ENCODE results near the gene BCAS1. TPM values are rescaled to one million over a fixed set of nuclear protein-coding genes. Genes with fewer than 3 reads are reported as not detected.

BCAS1 gene
- total RNA-seq, 2 donors from 2014 or later, result not detected

DNA sequence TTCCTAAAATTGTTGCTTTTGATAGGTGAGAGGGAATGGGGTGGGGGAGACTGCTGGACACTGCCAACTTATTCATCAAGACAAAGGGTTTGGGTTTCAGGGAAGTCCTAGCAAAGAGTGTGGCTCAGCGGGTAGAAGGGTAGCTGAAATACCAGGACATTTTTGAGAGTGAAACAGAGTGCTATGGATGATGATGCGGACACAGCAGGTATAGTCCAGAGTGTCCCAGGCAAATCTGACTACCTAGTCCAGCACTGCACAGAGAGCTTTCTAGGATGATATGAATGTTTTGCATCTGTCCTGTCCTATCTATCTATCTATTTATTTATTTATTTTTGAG is 154.3 kb downstream of the BCAS1 start:
- peak overlapping the region; percentile 58 for H3K4me3 Mint-ChIP-seq
- peaks cover 3% of the 10 kb centered on the region for H3K9me3 ChIP-seq (ENCODE audit: control insufficient read depth, low read length)
- TF ChIP-seq, protein P1, sequence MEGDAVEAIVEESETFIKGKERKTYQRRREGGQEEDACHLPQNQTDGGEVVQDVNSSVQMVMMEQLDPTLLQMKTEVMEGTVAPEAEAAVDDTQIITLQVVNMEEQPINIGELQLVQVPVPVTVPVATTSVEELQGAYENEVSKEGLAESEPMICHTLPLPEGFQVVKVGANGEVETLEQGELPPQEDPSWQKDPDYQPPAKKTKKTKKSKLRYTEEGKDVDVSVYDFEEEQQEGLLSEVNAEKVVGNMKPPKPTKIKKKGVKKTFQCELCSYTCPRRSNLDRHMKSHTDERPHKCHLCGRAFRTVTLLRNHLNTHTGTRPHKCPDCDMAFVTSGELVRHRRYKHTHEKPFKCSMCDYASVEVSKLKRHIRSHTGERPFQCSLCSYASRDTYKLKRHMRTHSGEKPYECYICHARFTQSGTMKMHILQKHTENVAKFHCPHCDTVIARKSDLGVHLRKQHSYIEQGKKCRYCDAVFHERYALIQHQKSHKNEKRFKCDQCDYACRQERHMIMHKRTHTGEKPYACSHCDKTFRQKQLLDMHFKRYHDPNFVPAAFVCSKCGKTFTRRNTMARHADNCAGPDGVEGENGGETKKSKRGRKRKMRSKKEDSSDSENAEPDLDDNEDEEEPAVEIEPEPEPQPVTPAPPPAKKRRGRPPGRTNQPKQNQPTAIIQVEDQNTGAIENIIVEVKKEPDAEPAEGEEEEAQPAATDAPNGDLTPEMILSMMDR (conservative IDR thresholded peaks at IDR 0.05), result no peak
- no peaks in the 10 kb centered on the region for H3K36me3 Mint-ChIP-seq (ENCODE audit: low read depth)
- no peaks in the 10 kb centered on the region for H3K36me3 ChIP-seq (ENCODE audit: control insufficient read depth, insufficient read depth, low read length)
- no peaks in the 10 kb centered on the region for H3K27me3 ChIP-seq (ENCODE audit: control insufficient read depth, insufficient read depth, low read length, poor library complexity, severe bottlenecking)
- peak overlapping the region; percentile 88 for H3K27ac Mint-ChIP-seq
- no peak overlapping the region for H3K4me3 ChIP-seq (ENCODE audit: low read length)
- peak; percentile 45 for DNase-seq
- H3K27me3 Mint-ChIP-seq (ENCODE audit: insufficient read depth), result no peaks in the 10 kb centered on the region
- H3K4me1 ChIP-seq (ENCODE audit: control insufficient read depth, insufficient read depth, low read length), result peaks cover 19% of the 10 kb centered on the region
- peaks cover 2% of the 10 kb centered on the region for H3K9me3 Mint-ChIP-seq
- 70 to 72% methylated on average over 2 of the region's 2 CpGs for WGBS, 2 experiments (ENCODE audit: insufficient coverage in 1 of 2, insufficient read length in 1 of 2)
- H3K9ac ChIP-seq (ENCODE audit: extremely low read depth, low read length, poor library complexity, severe bottlenecking), result peak overlapping the region; percentile 54
- no peak overlapping the region for H3K27ac ChIP-seq (ENCODE audit: low read depth, low read length)
- H3K4me1 Mint-ChIP-seq, result peaks cover 37% of the 10 kb centered on the region

DNA sequence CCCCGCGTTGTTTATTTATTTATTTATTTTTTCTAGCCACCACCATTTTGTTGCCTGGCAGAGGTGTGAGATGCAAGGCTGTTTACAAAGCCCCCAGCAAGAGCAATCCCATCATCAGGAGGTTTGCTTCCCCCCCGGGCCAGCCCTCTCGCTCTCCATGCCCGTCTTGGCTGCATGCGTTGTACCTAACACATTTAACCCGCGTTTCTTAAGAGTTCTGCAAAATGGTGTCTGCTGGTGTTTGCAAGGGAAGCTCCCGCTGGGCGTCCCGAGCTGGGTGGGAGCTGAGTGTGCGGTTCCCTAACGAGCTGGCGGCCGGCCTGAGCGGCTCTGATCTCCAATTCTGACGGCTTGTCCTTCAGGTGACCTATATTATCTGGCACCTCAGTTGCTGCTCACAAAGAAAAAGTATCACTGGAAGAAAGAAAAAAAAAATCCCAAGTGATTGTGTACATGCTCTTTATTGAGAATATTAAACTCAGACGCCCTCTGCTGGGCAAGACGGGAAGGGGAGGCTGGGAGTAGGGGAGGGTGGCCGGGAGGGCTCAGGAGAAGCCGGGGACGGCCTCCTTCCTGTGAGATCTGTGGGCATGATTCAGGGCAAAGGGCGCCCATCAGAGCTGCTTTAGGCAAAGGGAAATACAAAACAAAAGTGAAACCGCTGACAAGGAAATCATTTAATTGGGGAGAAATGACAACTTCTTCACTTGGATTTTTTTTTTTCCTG is 154.8 kb downstream of the BCAS1 start:
- Mint-ChIP-seq H3K9me3 (peaks cover 7% of the 10 kb centered on the region), H3K4me3 (peak overlapping the region; percentile 58), H3K36me3 (ENCODE audit: low read depth) (no peaks in the 10 kb centered on the region), H3K27me3 (ENCODE audit: insufficient read depth) (no peaks in the 10 kb centered on the region), H3K4me1 (peaks cover 34% of the 10 kb centered on the region), H3K27ac (peak overlapping the region; percentile 88)
- Histone ChIP-seq H3K27ac (ENCODE audit: low read depth, low read length) (peak overlapping the region; percentile 58), H3K36me3 (ENCODE audit: control insufficient read depth, insufficient read depth, low read length) (no peaks in the 10 kb centered on the region), H3K4me1 (ENCODE audit: control insufficient read depth, insufficient read depth, low read length) (peaks cover 19% of the 10 kb centered on the region), H3K27me3 (ENCODE audit: control insufficient read depth, insufficient read depth, low read length, poor library complexity, severe bottlenecking) (no peaks in the 10 kb centered on the region), H3K9me3 (ENCODE audit: control insufficient read depth, low read length) (peaks cover 9% of the 10 kb centered on the region), H3K9ac (ENCODE audit: extremely low read depth, low read length, poor library complexity, severe bottlenecking) (peak overlapping the region; percentile 54), H3K4me3 (ENCODE audit: low read length) (peak overlapping the region; percentile 87)
- peak; percentile 97 for DNase-seq
- TF ChIP-seq, protein P1 (conservative IDR thresholded peaks at IDR 0.05), result peak; percentile 95
- WGBS, 2 experiments (ENCODE audit: insufficient coverage in 1 of 2, insufficient read length in 1 of 2), result 1 to 2% methylated on average over 10 to 24 of the region's 24 CpGs

DNA sequence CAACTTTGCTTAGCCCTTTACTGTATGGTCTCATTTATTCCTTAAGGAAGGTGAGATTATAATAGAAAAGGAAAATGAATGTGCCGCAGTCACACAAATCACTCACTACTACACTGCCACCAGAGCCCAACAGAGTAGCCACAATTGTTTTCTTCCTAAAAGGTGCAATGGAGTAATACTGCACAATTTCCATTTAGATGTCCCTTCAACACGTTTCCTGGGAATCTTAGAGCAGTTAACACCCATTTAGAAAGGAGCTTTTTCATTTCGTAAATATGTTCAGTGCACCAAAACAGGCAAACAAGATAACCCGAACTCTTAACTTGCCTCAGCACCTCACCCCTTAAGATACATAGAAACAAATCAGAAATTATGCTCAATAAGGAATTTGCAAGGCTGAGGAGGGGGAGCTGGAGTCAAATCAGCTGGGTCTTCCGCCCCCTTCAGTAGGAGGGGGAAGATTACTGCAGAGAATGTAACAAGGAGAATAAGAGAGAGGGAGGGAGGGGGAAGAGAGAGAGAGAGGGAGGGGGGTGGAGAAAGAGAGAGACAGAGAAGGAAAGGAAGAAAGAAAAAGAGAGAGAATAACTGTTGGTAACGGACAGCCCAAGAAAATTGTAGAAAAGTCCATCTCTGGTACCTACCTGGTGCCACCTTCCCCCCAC is 155.5 kb downstream of the BCAS1 start:
- Histone ChIP-seq H3K27me3 (ENCODE audit: control insufficient read depth, insufficient read depth, low read length, poor library complexity, severe bottlenecking) (no peaks in the 10 kb centered on the region), H3K4me3 (ENCODE audit: low read length) (peak overlapping the region; percentile 87), H3K4me1 (ENCODE audit: control insufficient read depth, insufficient read depth, low read length) (peaks cover 19% of the 10 kb centered on the region), H3K27ac (ENCODE audit: low read depth, low read length) (no peak overlapping the region), H3K9ac (ENCODE audit: extremely low read depth, low read length, poor library complexity, severe bottlenecking) (peak overlapping the region; percentile 54), H3K36me3 (ENCODE audit: control insufficient read depth, insufficient read depth, low read length) (no peaks in the 10 kb centered on the region), H3K9me3 (ENCODE audit: control insufficient read depth, low read length) (peaks cover 12% of the 10 kb centered on the region)
- no peaks in the 10 kb centered on the region for H3K27me3 Mint-ChIP-seq (ENCODE audit: insufficient read depth)
- H3K4me3 Mint-ChIP-seq, result peak overlapping the region; percentile 58
- H3K4me1 Mint-ChIP-seq, result peaks cover 34% of the 10 kb centered on the region
- peak; percentile 59 for DNase-seq
- H3K36me3 Mint-ChIP-seq (ENCODE audit: low read depth), result no peaks in the 10 kb centered on the region
- 43 to 50% methylated on average over 3 to 6 of the region's 6 CpGs for WGBS, 2 experiments (ENCODE audit: insufficient coverage in 1 of 2, insufficient read length in 1 of 2)
- peaks cover 10% of the 10 kb centered on the region for H3K9me3 Mint-ChIP-seq
- TF ChIP-seq, protein P1 (conservative IDR thresholded peaks at IDR 0.05), result no peak
- H3K27ac Mint-ChIP-seq, result peak overlapping the region; percentile 88
